GM12878 (cell line): ENCODE data around the gene FBXO3. TPM values are rescaled to one million over a fixed set of nuclear protein-coding genes. Genes with fewer than 3 reads are reported as not detected.

ENCODE experiments used
- CBFB ChIP-seq: IDR thresholded peaks from 2 replicates; pipeline ENCODE4 v1.6.1; 2016; ENCODE audit warnings: antibody characterized with exemption, low read depth
- CEBPB ChIP-seq, 2 experiments: fragments of 150-350 bp in 1 of 2; IDR thresholded peaks; 2 replicates each; pipeline ENCODE4 v1.6.1; 2012 to 2014; ENCODE audit warnings: low read depth in 2 of 2, low read length in 2 of 2, borderline replicate concordance in 1 of 2, inconsistent platforms in 1 of 2
- CUX1 ChIP-seq: IDR thresholded peaks from 2 replicates; pipeline ENCODE4 v1.6.1; 2012; ENCODE audit warnings: improper control_type of control experiment, low read depth, low read length; ENCODE audit not compliant: insufficient replicate concordance
- E2F4 ChIP-seq: IDR thresholded peaks from 2 replicates; pipeline ENCODE4 v1.6.1; 2012; ENCODE audit warnings: low read depth, low read length, improper control_type of control experiment
- FOXM1 ChIP-seq: IDR thresholded peaks from 2 replicates; pipeline ENCODE4 v1.6.1; 2012; ENCODE audit warnings: low read depth, mild to moderate bottlenecking, inconsistent platforms, low read length, moderate library complexity
- GABPA ChIP-seq: IDR thresholded peaks from 2 replicates; pipeline ENCODE4 v1.6.1; 2014; ENCODE audit warnings: antibody characterized with exemption, low read depth, mild to moderate bottlenecking, inconsistent platforms
- IRF3 ChIP-seq: fragments of 450-650 bp; IDR thresholded peaks from 2 replicates; pipeline ENCODE4 v1.6.1; 2014; ENCODE audit warnings: mild to moderate bottlenecking
- MTA2 ChIP-seq: fragments of 450-650 bp; IDR thresholded peaks from 2 replicates; pipeline ENCODE4 v1.6.1; 2016; ENCODE audit warnings: low read depth, mild to moderate bottlenecking, moderate library complexity
- MYC ChIP-seq: IDR thresholded peaks from 2 replicates; pipeline ENCODE4 v1.6.1; 2011; ENCODE audit warnings: mild to moderate bottlenecking, low read length, moderate library complexity, inconsistent platforms; ENCODE audit not compliant: insufficient read depth, insufficient replicate concordance, insufficient read length, severe bottlenecking
- POLR2A ChIP-seq: IDR thresholded peaks from 2 replicates; pipeline ENCODE4 v1.6.1; 2011; ENCODE audit warnings: low read depth, mild to moderate bottlenecking, low read length
- POU2F2 ChIP-seq: IDR thresholded peaks from 3 replicates; pipeline ENCODE4 v1.6.1; 2011; ENCODE audit warnings: low read depth, mild to moderate bottlenecking, low read length, borderline replicate concordance
- SRF ChIP-seq, 2 experiments: IDR thresholded peaks; 2 replicates each; pipeline ENCODE4 v1.6.1; 2011; ENCODE audit warnings: low read depth in 2 of 2, low read length in 2 of 2, mild to moderate bottlenecking in 1 of 2, moderate library complexity in 1 of 2
- ZBTB11 ChIP-seq: fragments of 450-650 bp; formaldehyde crosslinking; IDR thresholded peaks from 2 replicates; pipeline ENCODE4 v1.5.0; 2022; ENCODE audit warnings: mild to moderate bottlenecking, missing genetic modification characterization
- ZBTB33 ChIP-seq: fragments of 450-650 bp; IDR thresholded peaks from 2 replicates; pipeline ENCODE4 v1.6.1; 2017; ENCODE audit warnings: mild to moderate bottlenecking
- ZNF217 ChIP-seq: fragments of 450-650 bp; IDR thresholded peaks from 2 replicates; pipeline ENCODE4 v1.6.1; 2017; ENCODE audit warnings: antibody characterized with exemption, mild to moderate bottlenecking
- ZSCAN29 ChIP-seq: fragments of 450-650 bp; IDR thresholded peaks from 2 replicates; pipeline ENCODE4 v1.6.1; 2017; ENCODE audit warnings: mild to moderate bottlenecking, moderate library complexity
- ZZZ3 ChIP-seq: IDR thresholded peaks from 2 replicates; pipeline ENCODE4 v1.6.1; 2011; ENCODE audit warnings: low read depth; ENCODE audit not compliant: control insufficient read depth, insufficient read length
- polyA plus RNA-seq, 11 experiments: library from polyadenylated mRNA; depleted of rRNA in 4 of 11; unstranded in 6 of 11; stranded (reverse) in 5 of 11; fragments of >200 nt; fragmentation: Nextera tagmentation in 4 of 11; fragmentation: Illumina TruSeq in 1 of 11; extraction: Ambion mirVana in 4 of 11; extraction: Trizol in 1 of 11; gene quantifications; 1 replicate in 1 of 11; 2 replicates in 10 of 11; pipeline versions ENCODE4 v1.2.1 to v1.2.3, GENCODE V29; 2011 to 2016; ENCODE audit warnings: inconsistent platforms in 2 of 11, missing spikeins in 2 of 11, low read depth in 1 of 11
- total RNA-seq, 4 experiments: library from RNA; depleted of rRNA in 3 of 4; stranded (reverse); fragments of >200 nt in 3 of 4; fragmentation: Illumina TruSeq in 1 of 4; extraction: Trizol in 1 of 4; gene quantifications; 2 replicates each; pipeline versions ENCODE4 v1.2.1 to v1.2.3, GENCODE V29; 2013 to 2021

Gene FBXO3
- total and polyA plus RNA-seq, 10 of the 15 experiments (the other 5 are each of a cell fraction or from before 2014, with no cell fraction given): 8.9 to 33.4 (median 13.8) TPM

- TF ChIP-seq ZBTB11 (no peak), MTA2 (no peak), ZSCAN29 (no peak), ZNF217 (no peak), MYC (no peak), GABPA (no peak), E2F4 (no peak), CBFB (no peak), ZBTB33 (no peak), ZZZ3 (no peak), FOXM1 (no peak), POLR2A (no peak), SRF (IDR thresholded peaks at IDR 0.05; ENCODE audit: low read depth in 2 of 2, low read length in 2 of 2) (no peak), IRF3 (no peak), CUX1 (no peak), CEBPB (IDR thresholded peaks at IDR 0.05; ENCODE audit: borderline replicate concordance in 1 of 2, low read depth in 2 of 2, low read length in 2 of 2) (no peak), POU2F2 (no peak)
Observed at GRCh38 chr11:33731723-33732531, 42.4 kb downstream of the FBXO3 start (continued).
